HepG2 (cell line): ENCODE results near the gene FHIT. TPM values are rescaled to one million over a fixed set of nuclear protein-coding genes. Genes with fewer than 3 reads are reported as not detected.

ENCODE experiments used
- ATAC-seq: fragments of 200-7000 bp; cut with Tn5 transposase; 3 replicates; pipeline ENCODE4 v1.9.1; 2020; ENCODE audit warnings: mild to moderate bottlenecking, moderate library complexity
- BruUV-seq: library from RNA; stranded (reverse); fragments of 400-500 nt; replicated peaks from 2 replicates; lab custom pipeline; 2021; lab: Mats Ljungman, UMichigan
- CTCF ChIA-PET: fragments of 300-600 bp; formaldehyde crosslinking; extraction: SDS; loops from one replicate; lab custom pipeline; 2021; ENCODE audit warnings: low total read pairs, inconsistent platforms, low intra/inter-chr PET ratio; lab: Yijun Ruan, JAX
- POLR2A ChIA-PET: fragments of 350-600 bp; sonication (Branson Sonifier 250); formaldehyde crosslinking; loops from one replicate; lab custom pipeline; 2020; ENCODE audit warnings: antibody characterized with exemption, inconsistent platforms; lab: Yijun Ruan, JAX
- DNase-seq: peaks from one replicate; pipeline ENCODE4 v3.0.0-alpha.2; 2015; ENCODE audit warnings: low spot score
- FAIRE-seq: peaks from 3 replicates; lab custom pipeline; 2011; peaks lifted over from hg19 to GRCh38; lab: Jason Lieb, UNC
- H2AFZ ChIP-seq: one replicate; pipeline ENCODE4 v1.6.1; 2011; ENCODE audit warnings: low read length, inconsistent platforms
- H3K27ac ChIP-seq: fragments of 300-600 bp; 3 replicates; pipeline ENCODE4 v1.8.0; 2011; ENCODE audit warnings: mixed run types, mild to moderate bottlenecking, mixed read lengths, low read length, inconsistent platforms; ENCODE audit not compliant: insufficient read depth; ENCODE audit errors: extremely low read length
- H3K27me3 ChIP-seq, 2 experiments: fragments of 200-600 bp in 1 of 2; 2 replicates in 1 of 2; 3 replicates in 1 of 2; pipeline versions ENCODE4 v1.6.0 to v1.8.0; 2011; ENCODE audit warnings: low read length in 2 of 2, mild to moderate bottlenecking in 2 of 2, moderate library complexity in 2 of 2, inconsistent platforms in 1 of 2; ENCODE audit not compliant: insufficient read depth in 2 of 2, control insufficient read depth in 1 of 2
- H3K36me3 ChIP-seq, 2 experiments: fragments of 200-600 bp in 1 of 2; replicated peaks in 1 of 2; 2 replicates in 1 of 2; 3 replicates in 1 of 2; pipeline versions ENCODE4 v1.5.1 to v1.8.0; 2011; ENCODE audit warnings: low read length in 2 of 2, inconsistent platforms in 1 of 2; ENCODE audit not compliant: insufficient read depth in 2 of 2, control insufficient read depth in 1 of 2
- H3K4me1 ChIP-seq: 2 replicates; pipeline ENCODE4 v1.5.1; 2012; ENCODE audit warnings: low read length, inconsistent platforms; ENCODE audit not compliant: insufficient read depth
- H3K4me2 ChIP-seq: 2 replicates; pipeline ENCODE4 v1.6.0; 2011; ENCODE audit warnings: low read depth, low read length, inconsistent platforms
- H3K4me3 ChIP-seq, 3 experiments: fragments of 200-600 bp in 1 of 3; sonication (generic), shearing (Covaris generic) in 1 of 3; replicated peaks in 1 of 3; 2 replicates each; pipeline ENCODE4 v1.5.1; 2011 to 2016; ENCODE audit warnings: low read length in 3 of 3, inconsistent platforms in 2 of 3, low read depth in 2 of 3, mild to moderate bottlenecking in 2 of 3, control low read depth in 1 of 3, mixed read lengths in 1 of 3; ENCODE audit not compliant: insufficient read depth in 1 of 3
- H3K79me2 ChIP-seq: one replicate; pipeline ENCODE4 v1.6.1; 2011; ENCODE audit warnings: low read length, inconsistent platforms; ENCODE audit not compliant: insufficient read depth
- H3K9ac ChIP-seq: 2 replicates; pipeline ENCODE4 v1.6.0; 2011; ENCODE audit warnings: mild to moderate bottlenecking, low read depth, low read length, inconsistent platforms; ENCODE audit not compliant: insufficient read depth
- H3K9me3 ChIP-seq: 2 replicates; pipeline ENCODE4 v1.5.1; 2012; ENCODE audit warnings: mild to moderate bottlenecking, low read length
- H4K20me1 ChIP-seq: 2 replicates; pipeline ENCODE4 v1.6.0; 2011; ENCODE audit warnings: inconsistent platforms, mild to moderate bottlenecking, low read length, moderate library complexity; ENCODE audit not compliant: insufficient read depth
- FOXK2 ChIP-seq: fragments of 450-650 bp; IDR thresholded peaks from 2 replicates; pipeline ENCODE4 v1.6.1; 2016
- NFE2 ChIP-seq: sonication (generic); formaldehyde crosslinking; IDR thresholded peaks from 2 replicates; pipeline ENCODE4 v1.4.0; 2020; ENCODE audit warnings: missing genetic modification reagents
- NFRKB ChIP-seq: fragments of 450-650 bp; IDR thresholded peaks from 2 replicates; pipeline ENCODE4 v1.6.1; 2017
- PPARG ChIP-seq: conservative IDR thresholded peaks from 2 replicates; pipeline ENCODE4 v1.6.1; 2016; ENCODE audit warnings: missing biosample characterization, missing genetic modification reagents
- SRSF4 ChIP-seq: fragments of 200-400 bp; formaldehyde crosslinking; IDR thresholded peaks from one replicate; pipeline ENCODE4 v1.6.1; 2018; ENCODE audit warnings: mild to moderate bottlenecking, low read depth, low read length, moderate library complexity; ENCODE audit not compliant: poor library complexity, severe bottlenecking
- TARDBP ChIP-seq: sonication (generic); formaldehyde crosslinking; IDR thresholded peaks from 2 replicates; pipeline ENCODE4 v1.8.0; 2022; ENCODE audit warnings: mild to moderate bottlenecking, missing genetic modification reagents
- ZNF136 ChIP-seq: sonication (generic); formaldehyde crosslinking; IDR thresholded peaks from 2 replicates; pipeline ENCODE4 v1.8.1; 2022; ENCODE audit warnings: low read depth, mild to moderate bottlenecking, moderate library complexity, missing genetic modification reagents
- ZNF333 ChIP-seq: sonication (generic); formaldehyde crosslinking; IDR thresholded peaks from 2 replicates; pipeline ENCODE4 v1.4.0; 2020; ENCODE audit warnings: mild to moderate bottlenecking, missing genetic modification reagents, borderline replicate concordance
- ZNF335 ChIP-seq: sonication (generic); formaldehyde crosslinking; IDR thresholded peaks from 2 replicates; pipeline ENCODE4 v1.4.0; 2020; ENCODE audit warnings: missing genetic modification reagents
- ZNF558 ChIP-seq: sonication (generic); formaldehyde crosslinking; IDR thresholded peaks from 2 replicates; pipeline ENCODE4 v1.9.0; 2022; ENCODE audit warnings: mild to moderate bottlenecking, missing genetic modification reagents, borderline replicate concordance
- ZNF572 ChIP-seq: sonication (generic); formaldehyde crosslinking; IDR thresholded peaks from 2 replicates; pipeline ENCODE4 v1.5.1; 2020; ENCODE audit warnings: mild to moderate bottlenecking, missing genetic modification reagents
- ZNF7 ChIP-seq: IDR thresholded peaks from 2 replicates; pipeline ENCODE4 v1.6.1; 2016; ENCODE audit warnings: missing biosample characterization, missing genetic modification reagents
- WGBS: methylation state at CpG from one replicate; pipeline ENCODE4 v1.1.6; 2017; ENCODE audit warnings: low lambda C conversion rate; 5-methylcytosine and 5-hydroxymethylcytosine counted together
- in situ Hi-C: cut with HindIII; loops from 2 replicates; pipeline ENCODE4 v1.10.0; 2017; ENCODE audit warnings: low pct_unique_long_range_greater_than_20kb; ENCODE audit not compliant: extremely low pct_ligation_motif_present
- intact Hi-C: fragments of 100-400 bp; cut with micrococcal nuclease; formaldehyde crosslinking; loops from one replicate; pipeline ENCODE4 v1.10.0; 2022; ENCODE audit not compliant: unreplicated experiment
- polyA plus RNA-seq, 8 experiments: library from polyadenylated mRNA; depleted of rRNA in 3 of 8; stranded (reverse) in 7 of 8; unstranded in 1 of 8; fragments of >200 nt; fragmentation: Illumina TruSeq in 4 of 8; extraction: Trizol in 4 of 8; gene quantifications; 2 replicates each; pipeline versions ENCODE4 v1.2.1 to v1.2.3, GENCODE V29; 2011 to 2016; ENCODE audit warnings: low read depth in 4 of 8, missing spikeins in 1 of 8, mixed read lengths in 1 of 8; ENCODE audit not compliant: insufficient read depth in 1 of 8
- total RNA-seq, 5 experiments: library from RNA; depleted of rRNA; stranded (reverse); fragments of >200 nt; fragmentation: Illumina TruSeq; extraction: Trizol; gene quantifications; 2 replicates each; pipeline ENCODE4 v1.2.3, GENCODE V29; 2016; ENCODE audit warnings: low read depth in 1 of 5
- TF ChIP-seq, protein P1 (sequence below), 2 experiments: fragments of 450-650 bp in 1 of 2; sonication (generic) in 1 of 2; formaldehyde crosslinking in 1 of 2; IDR thresholded peaks; 2 replicates each; pipeline versions ENCODE4 v1.6.1 to v1.8.0; 2016 to 2022; ENCODE audit warnings: antibody characterized with exemption in 1 of 2, mild to moderate bottlenecking in 1 of 2, missing genetic modification reagents in 1 of 2

Gene FHIT
- total and polyA plus RNA-seq, 2 of the 13 experiments (the other 11 are each of a cell fraction or from before 2014, with no cell fraction given) = 4.0 to 4.6 TPM

DNA sequence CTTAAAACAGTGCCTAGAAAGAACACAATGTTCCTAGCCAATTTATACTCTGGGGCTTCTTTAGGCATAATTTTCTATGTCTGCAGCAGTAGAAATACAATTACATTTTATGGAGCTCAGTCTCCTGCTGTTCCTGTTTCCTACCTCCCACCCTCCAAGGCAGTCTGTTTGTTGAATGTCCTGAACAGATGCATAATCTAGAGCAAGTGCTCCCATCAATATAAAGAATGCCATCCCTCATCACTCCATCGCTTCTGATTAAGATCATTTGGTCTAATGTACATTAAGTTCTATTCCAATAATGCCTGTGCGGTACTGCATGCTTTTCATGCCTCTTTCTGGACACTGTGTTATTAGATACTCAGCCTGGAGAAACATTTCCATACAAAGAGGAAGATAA lies 1331.7 kb downstream of the FHIT start:
- H3K27me3 ChIP-seq = no peaks in the 10 kb centered on the region
- BruUV-seq = no TSS peak
- intact Hi-C loops (no loop called here), in situ Hi-C loops (no loop called here)
- DNase-seq = no peak
- no peaks in the 10 kb centered on the region for H3K36me3 ChIP-seq
- H3K27ac ChIP-seq = no peak overlapping the region
- H2AFZ ChIP-seq = no peak overlapping the region
- WGBS = 5% methylated on average over 2 of the region's 2 CpGs
- H3K9ac ChIP-seq = no peak overlapping the region
- no peak overlapping the region for H3K4me3 ChIP-seq
- ATAC-seq = no peak
- H4K20me1 ChIP-seq = no peaks in the 10 kb centered on the region
- FAIRE-seq = no peak
- POLR2A ChIA-PET = no interaction called here
- H3K9me3 ChIP-seq = no peaks in the 10 kb centered on the region
- no peaks in the 10 kb centered on the region for H3K79me2 ChIP-seq
- no peaks in the 10 kb centered on the region for H3K4me1 ChIP-seq
- no peak for TF ChIP-seq ZNF136 (CRISPR knock-in tag)
- no peak for TF ChIP-seq ZNF572 (CRISPR knock-in tag)
- no peak for TF ChIP-seq NFRKB
- no peak for TF ChIP-seq NFE2
- TF ChIP-seq PPARG = no peak
- TF ChIP-seq TARDBP = no peak
- TF ChIP-seq ZNF7 = no peak
- no peak for TF ChIP-seq ZNF333 (CRISPR knock-in tag)
- no peak overlapping the region for H3K4me2 ChIP-seq
- CTCF ChIA-PET = no interaction called here

GRCh38 chr3:59914251-59914650 lies 1337.0 kb downstream of the FHIT start:
- no peak overlapping the region for H3K4me3 ChIP-seq
- H3K79me2 ChIP-seq = no peaks in the 10 kb centered on the region
- no peaks in the 10 kb centered on the region for H3K9me3 ChIP-seq
- no peak for FAIRE-seq
- no peaks in the 10 kb centered on the region for H3K27me3 ChIP-seq
- ChIA-PET CTCF (no interaction called here), POLR2A (no interaction called here)
- 37% methylated on average over 6 of the region's 6 CpGs for WGBS
- intact Hi-C loops (no loop called here), in situ Hi-C loops (no loop called here)
- no peak for ATAC-seq
- no peaks in the 10 kb centered on the region for H3K36me3 ChIP-seq
- no peak overlapping the region for H3K27ac ChIP-seq
- H3K9ac ChIP-seq = no peak overlapping the region
- no peak overlapping the region for H2AFZ ChIP-seq
- no peaks in the 10 kb centered on the region for H4K20me1 ChIP-seq
- no peak overlapping the region for H3K4me2 ChIP-seq
- DNase-seq = no peak
- no TSS peak for BruUV-seq
- H3K4me1 ChIP-seq = no peaks in the 10 kb centered on the region
- TF ChIP-seq, protein P1, sequence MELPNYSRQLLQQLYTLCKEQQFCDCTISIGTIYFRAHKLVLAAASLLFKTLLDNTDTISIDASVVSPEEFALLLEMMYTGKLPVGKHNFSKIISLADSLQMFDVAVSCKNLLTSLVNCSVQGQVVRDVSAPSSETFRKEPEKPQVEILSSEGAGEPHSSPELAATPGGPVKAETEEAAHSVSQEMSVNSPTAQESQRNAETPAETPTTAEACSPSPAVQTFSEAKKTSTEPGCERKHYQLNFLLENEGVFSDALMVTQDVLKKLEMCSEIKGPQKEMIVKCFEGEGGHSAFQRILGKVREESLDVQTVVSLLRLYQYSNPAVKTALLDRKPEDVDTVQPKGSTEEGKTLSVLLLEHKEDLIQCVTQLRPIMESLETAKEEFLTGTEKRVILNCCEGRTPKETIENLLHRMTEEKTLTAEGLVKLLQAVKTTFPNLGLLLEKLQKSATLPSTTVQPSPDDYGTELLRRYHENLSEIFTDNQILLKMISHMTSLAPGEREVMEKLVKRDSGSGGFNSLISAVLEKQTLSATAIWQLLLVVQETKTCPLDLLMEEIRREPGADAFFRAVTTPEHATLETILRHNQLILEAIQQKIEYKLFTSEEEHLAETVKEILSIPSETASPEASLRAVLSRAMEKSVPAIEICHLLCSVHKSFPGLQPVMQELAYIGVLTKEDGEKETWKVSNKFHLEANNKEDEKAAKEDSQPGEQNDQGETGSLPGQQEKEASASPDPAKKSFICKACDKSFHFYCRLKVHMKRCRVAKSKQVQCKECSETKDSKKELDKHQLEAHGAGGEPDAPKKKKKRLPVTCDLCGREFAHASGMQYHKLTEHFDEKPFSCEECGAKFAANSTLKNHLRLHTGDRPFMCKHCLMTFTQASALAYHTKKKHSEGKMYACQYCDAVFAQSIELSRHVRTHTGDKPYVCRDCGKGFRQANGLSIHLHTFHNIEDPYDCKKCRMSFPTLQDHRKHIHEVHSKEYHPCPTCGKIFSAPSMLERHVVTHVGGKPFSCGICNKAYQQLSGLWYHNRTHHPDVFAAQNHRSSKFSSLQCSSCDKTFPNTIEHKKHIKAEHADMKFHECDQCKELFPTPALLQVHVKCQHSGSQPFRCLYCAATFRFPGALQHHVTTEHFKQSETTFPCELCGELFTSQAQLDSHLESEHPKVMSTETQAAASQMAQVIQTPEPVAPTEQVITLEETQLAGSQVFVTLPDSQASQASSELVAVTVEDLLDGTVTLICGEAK (IDR thresholded peaks at IDR 0.05) = no peak
- TF ChIP-seq, protein P1 (CRISPR knock-in tag; IDR thresholded peaks at IDR 0.05) = no peak
- TF ChIP-seq ZNF335 (CRISPR knock-in tag) (no peak), FOXK2 (no peak), ZNF558 (no peak), SRSF4 (no peak)
